HFF-Myc (cell line): ENCODE data around the gene GSG1L.

Experiments
- DNase-seq: peaks from one replicate; pipeline ENCODE4 v3.0.0-alpha.2; 2011; ENCODE audit warnings: low read depth; ENCODE audit errors: extremely low read depth
- H3K4me3 ChIP-seq: replicated peaks from 2 replicates; pipeline ENCODE4 v1.5.1; 2011; ENCODE audit warnings: low read depth, mild to moderate bottlenecking, control low read depth, low read length
- CTCF ChIP-seq: IDR thresholded peaks from 2 replicates; pipeline ENCODE4 v1.5.1; 2012; ENCODE audit warnings: mild to moderate bottlenecking, low read depth, low read length, control low read depth; ENCODE audit errors: missing control alignments

GSG1L gene

GRCh38 chr16:28106467-28107215 lies 43.1 kb upstream of the GSG1L start:
- no peak overlapping the region for H3K4me3 ChIP-seq
- DNase-seq, result no peak
- no peak for TF ChIP-seq CTCF

GRCh38 chr16:28105954-28106353 lies 42.4 kb upstream of the GSG1L start:
- no peak for DNase-seq
- no peak overlapping the region for H3K4me3 ChIP-seq
- no peak for TF ChIP-seq CTCF

GRCh38 chr16:28105297-28105696 lies 41.8 kb upstream of the GSG1L start:
- no peak for TF ChIP-seq CTCF
- H3K4me3 ChIP-seq, result no peak overlapping the region
- DNase-seq, result no peak

- TF ChIP-seq CTCF, result no peak
- H3K4me3 ChIP-seq, result no peak overlapping the region
- no peak for DNase-seq
These were observed 40.9 kb upstream of the GSG1L start for GRCh38 chr16:28104404-28104803.

- no peak for TF ChIP-seq CTCF
- no peak for DNase-seq
- no peak overlapping the region for H3K4me3 ChIP-seq
These were observed 40.1 kb upstream of the GSG1L start for GRCh38 chr16:28103516-28104170.

GRCh38 chr16:28101533-28101890 lies 38.0 kb upstream of the GSG1L start:
- DNase-seq, result no peak

More at GRCh38 chr16:28101533-28101890, 38.0 kb upstream of the GSG1L start:
- no peak for TF ChIP-seq CTCF
- no peak overlapping the region for H3K4me3 ChIP-seq
